ENCODE data around the gene POPDC2. TPM values are rescaled to one million over a fixed set of nuclear protein-coding genes. Genes with fewer than 3 reads are reported as not detected.

The POPDC2 gene
- total RNA-seq, 4 donors from 2014 or later: 0.18 to 3.8 (median 0.91) TPM; not detected in 1

DNA sequence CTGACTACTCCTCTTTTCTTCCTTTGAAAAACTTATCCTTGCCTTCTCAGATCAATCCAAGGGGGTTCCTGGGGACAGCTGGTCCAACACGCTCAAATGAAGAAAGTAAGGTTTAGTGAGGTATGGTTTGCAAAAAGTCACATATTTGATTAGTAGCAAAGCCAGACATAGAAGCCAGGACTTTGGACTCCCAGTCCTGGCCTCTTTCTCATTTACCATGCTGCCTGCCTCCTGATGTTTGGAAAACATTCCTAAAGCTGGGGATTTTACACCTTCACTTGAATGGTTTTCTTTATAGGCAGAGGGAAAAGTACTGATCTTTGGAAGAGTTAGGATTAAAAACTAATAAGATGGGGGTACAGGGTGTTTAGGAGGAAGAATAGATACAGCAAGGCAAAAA lies 14.6 kb downstream of the POPDC2 start:
- TF ChIP-seq, protein P1, sequence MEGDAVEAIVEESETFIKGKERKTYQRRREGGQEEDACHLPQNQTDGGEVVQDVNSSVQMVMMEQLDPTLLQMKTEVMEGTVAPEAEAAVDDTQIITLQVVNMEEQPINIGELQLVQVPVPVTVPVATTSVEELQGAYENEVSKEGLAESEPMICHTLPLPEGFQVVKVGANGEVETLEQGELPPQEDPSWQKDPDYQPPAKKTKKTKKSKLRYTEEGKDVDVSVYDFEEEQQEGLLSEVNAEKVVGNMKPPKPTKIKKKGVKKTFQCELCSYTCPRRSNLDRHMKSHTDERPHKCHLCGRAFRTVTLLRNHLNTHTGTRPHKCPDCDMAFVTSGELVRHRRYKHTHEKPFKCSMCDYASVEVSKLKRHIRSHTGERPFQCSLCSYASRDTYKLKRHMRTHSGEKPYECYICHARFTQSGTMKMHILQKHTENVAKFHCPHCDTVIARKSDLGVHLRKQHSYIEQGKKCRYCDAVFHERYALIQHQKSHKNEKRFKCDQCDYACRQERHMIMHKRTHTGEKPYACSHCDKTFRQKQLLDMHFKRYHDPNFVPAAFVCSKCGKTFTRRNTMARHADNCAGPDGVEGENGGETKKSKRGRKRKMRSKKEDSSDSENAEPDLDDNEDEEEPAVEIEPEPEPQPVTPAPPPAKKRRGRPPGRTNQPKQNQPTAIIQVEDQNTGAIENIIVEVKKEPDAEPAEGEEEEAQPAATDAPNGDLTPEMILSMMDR (IDR thresholded peaks at IDR 0.05): no peak
- TF ChIP-seq POLR2A (IDR thresholded peaks at IDR 0.05): no peak
- Histone ChIP-seq H3K36me3 (no peaks in the 10 kb centered on the region), H3K9me3 (no peaks in the 10 kb centered on the region), H3K27me3 (no peaks in the 10 kb centered on the region), H3K4me1 (peaks cover 0 to 22% (median 8%) of the 10 kb centered on the region in 3 donors), H3K27ac (peak overlapping the region in 2 of 4 donors; percentile 53 to 69), H3K4me3 (no peak overlapping the region)
- intact Hi-C loops (cut with DNase I): no loop called here
- WGBS, 2 donors: 100% methylated on average over 1 of the region's 1 CpG
- DNase-seq: no peak

- intact Hi-C loops (cut with DNase I): no loop called here
- H3K27me3 ChIP-seq: no peaks in the 10 kb centered on the region
- no peak overlapping the region for H3K27ac ChIP-seq
- no peak for DNase-seq
- no peak overlapping the region for H3K4me3 ChIP-seq
- no peaks in the 10 kb centered on the region for H3K9me3 ChIP-seq
- H3K36me3 ChIP-seq: no peaks in the 10 kb centered on the region
- H3K4me1 ChIP-seq: peaks cover 0 to 23% (median 8%) of the 10 kb centered on the region in 3 donors
- TF ChIP-seq POLR2A (IDR thresholded peaks at IDR 0.05): no peak
- TF ChIP-seq, protein P1 (IDR thresholded peaks at IDR 0.05): no peak
- WGBS, 2 donors: 79 to 92% methylated on average over 1 of the region's 1 CpG
Measured at GRCh38 chr3:119644481-119644880, 15.9 kb downstream of the POPDC2 start.

- Histone ChIP-seq H3K4me3 (no peak overlapping the region), H3K9me3 (no peaks in the 10 kb centered on the region), H3K4me1 (peaks cover 2 to 31% (median 18%) of the 10 kb centered on the region in 3 donors), H3K36me3 (no peaks in the 10 kb centered on the region), H3K27me3 (no peaks in the 10 kb centered on the region), H3K27ac (peak overlapping the region in 1 of 4 donors; percentile 17)
- DNase-seq: no peak
- TF ChIP-seq, protein P1 (IDR thresholded peaks at IDR 0.05): no peak
- TF ChIP-seq POLR2A (IDR thresholded peaks at IDR 0.05): no peak
- intact Hi-C loops (cut with DNase I): no loop called here
- WGBS, 2 donors: 95 to 100% methylated on average over 2 of the region's 2 CpGs
Measured at GRCh38 chr3:119643528-119643927, 16.9 kb downstream of the POPDC2 start.

DNA sequence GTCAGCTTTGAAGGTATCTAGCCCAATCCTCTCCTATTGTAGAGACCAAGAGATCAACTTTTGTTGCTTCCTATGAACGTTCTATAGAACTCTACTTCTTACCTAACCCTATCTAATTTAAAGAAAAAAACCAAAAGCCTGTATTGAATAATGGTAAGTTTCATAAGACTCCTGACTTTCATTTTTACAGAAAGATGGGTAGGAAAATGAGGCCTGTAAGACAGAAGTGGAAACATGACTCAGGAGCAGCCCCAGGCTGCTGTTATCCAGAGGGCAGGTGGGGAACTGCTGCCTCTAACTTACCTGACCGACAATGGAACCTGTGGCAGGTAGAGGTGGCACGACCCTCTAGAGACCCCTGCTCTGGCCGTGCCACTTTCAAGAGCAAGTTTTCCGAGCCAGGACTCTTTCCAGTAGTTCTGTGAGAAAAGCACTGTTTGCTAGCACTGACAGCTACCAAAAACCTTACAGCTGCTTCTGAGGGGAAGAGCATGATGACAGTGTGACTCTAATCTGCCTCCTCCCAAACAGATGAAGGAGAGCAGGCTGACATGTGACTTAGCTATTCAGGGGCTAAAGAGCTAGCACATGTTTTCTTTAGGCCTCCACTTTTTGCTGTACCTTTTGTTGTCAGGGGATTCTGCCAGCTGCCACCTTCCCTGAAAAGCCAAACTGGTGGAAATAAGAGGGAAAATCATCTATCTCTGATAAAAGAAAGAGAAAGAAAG lies 17.5 kb downstream of the POPDC2 start:
- intact Hi-C loops (cut with DNase I): no loop called here
- no peak for DNase-seq

GRCh38 chr3:119641416-119641815 lies 19.0 kb downstream of the POPDC2 start:
- no peak overlapping the region for H3K27ac ChIP-seq
- intact Hi-C loops (cut with DNase I): no loop called here
- TF ChIP-seq, protein P1 (IDR thresholded peaks at IDR 0.05): no peak
- no peak for TF ChIP-seq POLR2A (IDR thresholded peaks at IDR 0.05)
- WGBS, 2 donors: 97 to 98% methylated on average over 2 of the region's 2 CpGs
- no peaks in the 10 kb centered on the region for H3K9me3 ChIP-seq
- no peaks in the 10 kb centered on the region for H3K27me3 ChIP-seq
- H3K4me1 ChIP-seq: peaks cover 7 to 38% (median 38%) of the 10 kb centered on the region in 3 donors
- no peak for DNase-seq
- H3K4me3 ChIP-seq: no peak overlapping the region
- H3K36me3 ChIP-seq: no peaks in the 10 kb centered on the region

More for the DNA sequence above, 17.5 kb downstream of the POPDC2 start:
- H3K36me3 ChIP-seq: no peaks in the 10 kb centered on the region
- H3K9me3 ChIP-seq: no peaks in the 10 kb centered on the region
- no peaks in the 10 kb centered on the region for H3K27me3 ChIP-seq
- peak overlapping the region in 3 of 4 donors; percentile 9 to 39 (median 17) for H3K27ac ChIP-seq
- 51 to 55% methylated on average over 5 of the region's 5 CpGs for WGBS, 2 donors
- H3K4me3 ChIP-seq: no peak overlapping the region
- TF ChIP-seq, protein P1 (IDR thresholded peaks at IDR 0.05): no peak
- TF ChIP-seq POLR2A (IDR thresholded peaks at IDR 0.05): no peak
- H3K4me1 ChIP-seq: peaks cover 4 to 31% (median 24%) of the 10 kb centered on the region in 3 donors
